KOPT-K1 (cell line): ENCODE measurements around the gene SLC43A3.

Source experiments
- H3K27ac ChIP-seq: fragments of 200-600 bp; sonication (generic); 2 replicates; pipeline ENCODE4 v1.5.1; 2016; ENCODE audit warnings: antibody characterized with exemption, mild to moderate bottlenecking, low read depth, low read length; ENCODE audit not compliant: poor library complexity, severe bottlenecking
- H3K36me3 ChIP-seq: fragments of 200-600 bp; sonication (generic); 2 replicates; pipeline ENCODE4 v1.5.1; 2017; ENCODE audit warnings: antibody characterized with exemption, mild to moderate bottlenecking, low read length, moderate library complexity; ENCODE audit not compliant: insufficient read depth
- H3K9me3 ChIP-seq: fragments of 200-600 bp; sonication (generic); 2 replicates; pipeline ENCODE4 v1.5.1; 2017; ENCODE audit warnings: antibody characterized with exemption, low read length, mild to moderate bottlenecking; ENCODE audit not compliant: insufficient read depth, poor library complexity, severe bottlenecking

SLC43A3 gene

DNA sequence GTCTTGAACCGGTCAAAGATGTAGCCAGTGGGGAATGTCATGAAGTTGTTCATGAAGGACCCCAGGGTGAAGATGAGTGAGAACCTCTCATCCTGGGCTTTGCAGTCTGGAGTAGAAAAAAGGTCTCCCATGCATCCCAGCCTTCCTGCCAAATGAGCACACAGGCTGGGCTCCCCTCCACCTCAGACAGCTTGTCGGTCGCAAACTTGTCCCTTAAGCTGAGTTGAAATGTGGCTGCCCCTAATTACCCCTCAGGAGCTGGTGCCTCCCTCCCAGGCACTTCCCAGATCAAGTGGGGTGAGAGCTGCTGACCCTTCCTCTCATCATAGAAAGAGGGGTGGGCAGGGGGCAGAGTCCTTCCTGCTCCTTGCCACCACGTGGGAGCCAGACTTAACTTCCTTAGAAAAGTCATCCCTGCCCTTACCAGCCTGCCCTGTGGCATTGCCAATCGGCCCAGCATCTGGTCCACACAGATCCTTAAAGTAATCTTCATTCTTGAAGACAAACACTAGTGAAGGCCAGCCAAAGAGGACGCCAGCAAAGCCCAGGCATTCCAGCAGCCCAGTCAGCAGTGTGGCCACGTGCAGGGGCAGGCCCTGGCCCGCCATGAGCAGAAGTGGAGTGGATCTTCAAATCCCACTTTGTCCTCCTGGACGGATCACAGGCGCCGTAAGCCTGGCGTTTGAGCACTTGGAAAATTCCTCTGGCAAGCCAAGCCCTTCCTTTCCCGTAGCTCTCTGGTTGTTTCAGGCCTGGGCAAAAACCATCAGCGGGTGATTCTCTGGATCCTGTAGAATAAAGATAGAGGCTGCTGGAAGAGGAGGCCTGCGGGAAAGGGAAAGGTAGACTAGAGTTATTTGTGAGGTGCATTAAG, 1.1 kb downstream of the SLC43A3 start:
- peaks cover 46% of the 10 kb centered on the region for H3K36me3 ChIP-seq
- H3K27ac ChIP-seq, result peak overlapping the region; percentile 89

DNA sequence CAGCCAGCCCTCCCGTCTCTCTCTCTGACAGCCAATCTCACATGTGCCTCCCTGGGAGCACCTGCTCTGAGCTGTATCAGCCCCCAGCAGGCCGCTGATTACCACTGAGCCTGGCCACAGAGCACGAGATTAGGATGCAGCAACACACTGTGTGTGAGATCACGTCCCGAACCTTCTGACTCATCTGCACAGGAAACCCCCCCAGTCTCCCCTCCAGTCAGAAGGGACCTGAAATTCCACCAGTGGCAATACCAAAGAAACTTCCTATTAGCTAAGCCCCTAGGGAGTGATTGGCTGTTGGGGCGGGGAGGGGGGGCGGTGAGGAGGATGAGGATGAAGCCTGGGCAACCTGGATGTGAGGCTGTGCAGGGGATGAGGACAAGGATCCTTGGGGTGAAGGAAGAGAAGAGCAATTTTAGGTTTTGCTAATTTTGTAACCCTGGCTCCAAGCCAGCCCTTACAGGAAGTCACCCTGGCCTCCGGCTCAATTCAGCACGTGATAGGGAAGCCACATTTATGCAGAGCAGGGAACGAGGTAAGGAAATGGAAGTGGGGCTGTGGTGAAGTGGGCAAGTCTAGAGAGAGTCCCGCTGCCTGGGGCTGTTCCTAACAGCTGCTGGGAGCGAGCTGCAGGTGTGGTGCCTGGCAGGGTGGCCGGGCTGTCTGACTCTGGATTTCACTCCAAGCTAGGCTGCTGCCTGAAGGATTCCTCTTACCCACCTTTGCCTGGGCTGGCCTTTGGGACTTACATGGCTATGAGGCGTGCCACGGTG, 1.9 kb downstream of the SLC43A3 start:
- peak overlapping the region; percentile 89 for H3K27ac ChIP-seq
- no peaks in the 10 kb centered on the region for H3K9me3 ChIP-seq
- peaks cover 54% of the 10 kb centered on the region for H3K36me3 ChIP-seq

More for the DNA sequence above, 1.1 kb downstream of the SLC43A3 start:
- no peaks in the 10 kb centered on the region for H3K9me3 ChIP-seq

DNA sequence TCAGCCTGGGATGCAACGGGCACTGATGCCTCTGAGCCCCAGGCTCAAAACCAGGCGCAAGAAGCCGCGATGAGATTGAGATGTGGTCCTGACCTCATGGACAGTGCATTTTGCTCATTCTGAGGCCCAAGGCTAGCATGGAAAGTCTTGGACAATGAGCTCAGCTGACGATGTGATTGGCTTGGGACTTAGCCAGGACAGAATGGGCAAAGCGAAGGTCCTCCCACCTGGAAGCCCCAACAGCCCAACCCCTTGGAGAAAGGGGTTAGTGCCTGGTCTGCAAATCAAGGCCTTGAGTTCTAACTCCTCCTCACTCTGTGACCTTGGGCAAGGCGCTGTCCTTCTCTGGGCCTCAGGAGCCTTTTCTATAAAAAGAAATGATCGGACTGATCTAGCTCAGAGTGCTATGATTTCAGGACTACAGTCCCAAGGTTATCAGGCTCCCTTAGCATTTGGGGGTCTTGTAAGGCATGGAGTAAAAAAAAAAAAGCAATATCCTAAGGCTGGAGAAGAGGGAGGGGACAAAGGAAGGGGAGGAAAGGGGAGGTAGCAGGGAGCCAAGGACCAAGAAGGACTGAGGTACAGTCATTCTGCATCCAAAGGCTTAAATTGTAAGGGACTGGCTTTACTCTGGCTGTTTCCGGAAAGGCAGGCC, 2.7 kb downstream of the SLC43A3 start:
- H3K36me3 ChIP-seq, result peaks cover 61% of the 10 kb centered on the region
- H3K27ac ChIP-seq, result peak overlapping the region; percentile 89
- no peaks in the 10 kb centered on the region for H3K9me3 ChIP-seq

DNA sequence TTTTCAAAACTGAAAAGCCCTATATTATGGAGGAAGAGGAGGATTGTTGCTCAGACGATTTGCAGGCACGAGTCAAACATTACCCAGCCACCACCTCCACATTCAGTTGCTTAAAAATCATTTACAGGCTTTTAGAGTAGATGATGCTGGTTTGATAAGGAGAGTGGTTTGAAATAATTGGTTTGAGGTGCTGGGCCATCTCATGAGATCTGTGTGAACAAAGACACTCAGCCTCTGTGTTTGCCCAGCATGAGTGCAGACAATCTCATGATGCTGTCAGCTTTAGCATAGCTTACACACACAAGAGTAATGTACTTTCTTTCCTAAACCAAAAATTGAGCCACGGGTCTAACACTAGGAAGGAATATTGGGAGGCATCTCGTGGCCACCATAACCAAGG, 4.3 kb downstream of the SLC43A3 start:
- peaks cover 77% of the 10 kb centered on the region for H3K36me3 ChIP-seq
- H3K9me3 ChIP-seq, result no peaks in the 10 kb centered on the region
- H3K27ac ChIP-seq, result peak overlapping the region; percentile 20

DNA sequence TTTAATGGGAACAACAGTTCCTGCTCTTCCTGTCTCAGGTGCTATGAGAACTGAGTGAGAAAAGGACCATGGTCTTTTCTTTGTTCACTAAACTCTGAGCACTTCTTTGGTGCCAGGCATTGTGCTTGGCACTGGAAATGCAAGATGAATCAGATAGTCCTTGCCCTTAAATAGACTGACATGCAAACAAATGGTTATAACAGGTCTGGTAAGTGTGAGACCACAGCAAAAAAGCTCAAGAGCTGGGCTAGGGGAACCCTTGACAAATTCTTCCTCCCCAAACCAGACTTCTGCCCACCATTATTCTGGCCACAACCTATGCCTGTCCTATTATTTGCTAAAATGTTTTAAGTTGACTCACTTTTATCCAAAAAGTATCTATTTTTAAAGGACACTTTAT, 5.1 kb downstream of the SLC43A3 start:
- H3K27ac ChIP-seq, result no peak overlapping the region
- H3K36me3 ChIP-seq, result peaks cover 86% of the 10 kb centered on the region
- H3K9me3 ChIP-seq, result no peaks in the 10 kb centered on the region

DNA sequence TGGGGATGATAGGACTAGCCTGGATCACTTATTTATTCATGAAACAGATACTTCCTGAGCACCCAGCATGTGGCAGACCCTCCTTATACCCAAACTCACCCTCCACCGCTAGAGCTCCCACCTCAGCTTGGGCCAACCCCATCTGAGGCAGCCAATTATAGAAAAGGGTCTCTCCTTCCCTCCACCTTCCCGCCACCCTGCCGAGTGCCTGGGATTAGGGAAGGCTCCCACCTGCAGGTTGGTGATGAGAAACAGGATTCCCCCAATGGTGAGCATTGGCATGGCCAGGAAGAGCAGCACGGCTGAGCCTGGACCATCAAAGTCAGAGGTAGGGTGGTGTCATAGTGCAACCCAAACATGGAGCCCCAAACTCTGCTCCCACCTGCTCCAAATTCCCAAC, 5.9 kb downstream of the SLC43A3 start:
- Histone ChIP-seq H3K9me3 (no peaks in the 10 kb centered on the region), H3K27ac (no peak overlapping the region), H3K36me3 (peaks cover 92% of the 10 kb centered on the region)

DNA sequence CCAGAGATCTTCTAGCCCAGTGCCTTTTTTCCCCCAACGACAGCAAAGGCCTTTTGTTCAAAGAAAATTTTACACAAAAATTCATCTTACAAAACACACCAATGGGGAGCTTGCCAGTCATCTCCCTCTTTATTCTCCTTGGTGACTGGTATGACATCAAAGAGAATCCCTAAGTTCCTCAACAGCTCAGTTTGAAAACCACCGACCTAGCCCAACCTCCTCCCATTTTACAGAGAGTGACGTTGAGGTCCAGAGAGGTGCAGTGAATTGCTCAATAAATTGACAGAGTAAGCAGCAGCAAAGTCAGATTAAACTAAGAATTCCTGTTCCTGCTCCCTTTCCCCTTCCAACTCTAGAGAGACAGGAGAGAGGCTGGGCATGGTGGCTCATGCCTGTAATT, 7.8 kb downstream of the SLC43A3 start:
- H3K27ac ChIP-seq, result no peak overlapping the region
- H3K36me3 ChIP-seq, result peaks cover 100% of the 10 kb centered on the region

DNA sequence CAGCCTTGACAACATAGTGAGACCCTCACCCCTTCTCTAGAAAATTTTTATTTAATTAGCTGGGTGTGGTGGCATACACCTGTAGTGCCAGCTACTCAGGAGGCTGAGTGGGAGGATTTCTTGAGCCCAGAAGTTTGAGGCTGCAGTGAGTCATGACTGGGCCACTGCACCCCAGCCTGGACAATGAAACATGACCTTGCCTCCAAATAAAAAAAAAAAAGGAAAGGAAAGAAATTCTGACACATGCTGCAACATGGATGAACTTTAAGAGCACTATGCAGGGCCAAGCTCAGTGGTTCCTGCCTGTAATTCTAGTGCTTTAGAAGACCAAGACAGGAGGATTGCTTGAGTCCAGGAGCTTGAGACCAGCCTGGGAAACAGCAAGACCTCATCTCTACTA, 8.8 kb downstream of the SLC43A3 start:
- H3K36me3 ChIP-seq, result peaks cover 100% of the 10 kb centered on the region
- no peaks in the 10 kb centered on the region for H3K9me3 ChIP-seq

More for the DNA sequence above, 7.8 kb downstream of the SLC43A3 start:
- H3K9me3 ChIP-seq, result no peaks in the 10 kb centered on the region

DNA sequence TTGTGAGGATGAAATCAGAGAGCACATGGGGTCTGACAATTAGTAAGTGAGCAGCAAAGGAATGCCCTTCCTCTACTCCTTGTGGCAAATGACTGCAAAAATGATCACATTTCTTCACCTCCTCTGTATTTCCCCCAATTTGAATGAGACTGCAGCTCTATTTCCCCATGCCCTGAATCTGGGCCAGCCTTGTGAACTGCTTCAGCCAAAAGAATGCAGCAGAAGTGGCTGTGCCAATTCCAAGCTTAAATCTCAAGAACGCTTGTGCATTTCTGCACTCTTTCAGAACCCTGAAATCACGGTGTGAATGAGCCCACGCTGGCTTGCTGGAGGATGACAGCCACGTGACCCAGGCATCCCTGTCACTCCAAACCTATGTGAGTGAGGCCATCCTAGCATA, 9.9 kb downstream of the SLC43A3 start:
- no peak overlapping the region for H3K27ac ChIP-seq

More for the DNA sequence above, 8.8 kb downstream of the SLC43A3 start:
- H3K27ac ChIP-seq, result no peak overlapping the region

DNA sequence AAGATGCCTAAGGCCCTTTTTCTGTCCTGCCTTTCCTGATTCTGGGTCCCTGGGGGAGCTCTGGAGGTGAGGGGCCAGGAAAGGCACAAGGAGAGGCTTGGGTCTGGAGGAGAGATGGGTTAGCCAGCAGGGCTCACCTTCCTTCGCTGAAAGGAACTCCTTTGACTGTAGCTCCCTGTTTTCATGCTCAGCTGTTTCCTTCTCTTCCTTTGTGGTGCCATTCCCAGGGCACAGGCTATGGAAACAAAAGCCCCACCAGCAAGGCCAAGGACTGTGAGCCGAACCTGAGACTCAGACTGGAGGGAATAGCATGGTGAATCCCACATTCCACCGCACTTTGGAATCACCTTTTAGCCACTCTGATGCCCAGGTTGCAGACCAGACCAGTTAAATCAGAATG, 10.5 kb downstream of the SLC43A3 start:
- Histone ChIP-seq H3K9me3 (no peaks in the 10 kb centered on the region), H3K27ac (no peak overlapping the region), H3K36me3 (peaks cover 100% of the 10 kb centered on the region)

More for the DNA sequence above, 9.9 kb downstream of the SLC43A3 start:
- no peaks in the 10 kb centered on the region for H3K9me3 ChIP-seq
- H3K36me3 ChIP-seq, result peaks cover 100% of the 10 kb centered on the region

DNA sequence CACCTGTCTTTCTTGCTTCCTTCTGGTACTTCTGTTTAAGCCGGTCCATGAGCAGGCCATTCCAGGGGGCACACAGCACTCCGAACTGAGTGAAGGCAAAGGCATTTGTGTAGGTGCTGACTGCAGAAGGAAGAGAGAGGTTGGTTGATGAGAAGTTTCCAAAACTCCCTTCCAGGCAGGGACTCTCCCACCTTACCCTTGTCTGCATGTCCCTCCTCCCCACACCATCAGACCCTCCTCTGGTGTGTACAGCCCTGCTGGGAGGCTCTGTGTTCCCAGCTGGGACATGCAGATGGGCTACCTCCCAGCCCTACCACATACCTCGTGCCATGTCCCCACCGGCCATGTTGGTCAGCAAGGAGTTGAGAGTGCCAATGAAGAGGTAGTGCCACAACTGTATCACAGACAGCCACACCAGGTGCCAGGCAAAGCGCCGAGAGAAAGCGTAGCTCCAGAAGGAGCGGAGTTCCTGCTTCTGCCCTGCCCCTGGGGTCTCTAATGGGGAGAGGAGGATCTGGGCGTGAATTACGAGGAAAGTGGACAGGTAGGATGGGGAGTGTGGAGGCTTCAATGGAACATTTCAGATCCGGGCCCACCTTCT, 12.2 kb downstream of the SLC43A3 start:
- Histone ChIP-seq H3K27ac (no peak overlapping the region), H3K9me3 (no peaks in the 10 kb centered on the region), H3K36me3 (peaks cover 100% of the 10 kb centered on the region)

DNA sequence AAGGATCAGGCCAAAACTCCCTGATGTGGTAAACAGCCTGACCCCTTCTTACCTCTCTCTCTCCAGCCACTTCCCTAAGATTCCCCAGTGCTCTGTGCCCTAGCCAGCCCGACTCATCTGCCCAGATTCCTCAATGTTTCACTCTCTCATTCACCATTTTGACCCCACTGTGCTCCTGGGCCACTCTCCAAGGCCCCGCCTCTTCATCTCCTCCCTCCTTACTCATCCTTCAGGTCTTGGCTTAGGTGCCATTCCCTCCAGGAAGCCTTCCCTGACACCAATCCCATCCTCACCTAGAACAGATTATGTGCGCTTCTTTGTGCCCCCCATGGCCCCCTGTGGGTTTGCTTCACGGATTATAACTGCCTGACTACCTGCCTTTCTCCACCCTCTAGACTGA, 13.2 kb downstream of the SLC43A3 start:
- Histone ChIP-seq H3K9me3 (no peaks in the 10 kb centered on the region), H3K36me3 (peaks cover 100% of the 10 kb centered on the region), H3K27ac (no peak overlapping the region)

DNA sequence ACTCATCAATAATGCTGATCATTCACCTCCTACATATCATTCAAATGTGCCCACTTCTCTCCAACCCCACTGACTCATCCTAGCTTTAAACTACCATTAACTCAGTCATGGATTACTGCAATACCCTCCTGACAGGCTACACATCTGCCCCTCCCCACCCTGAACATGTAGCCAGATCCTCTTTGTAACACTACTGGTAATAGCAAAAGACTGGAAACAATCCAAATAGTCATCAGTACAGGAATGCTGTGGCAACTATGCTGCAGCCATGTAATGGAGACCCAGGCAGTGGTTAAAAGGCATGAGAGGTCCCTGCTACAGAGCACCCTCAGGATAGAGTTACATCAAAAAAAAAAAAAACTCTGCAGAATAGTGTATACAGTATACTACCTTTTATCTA, 16.6 kb downstream of the SLC43A3 start:
- H3K27ac ChIP-seq, result no peak overlapping the region
- no peaks in the 10 kb centered on the region for H3K9me3 ChIP-seq
- peaks cover 100% of the 10 kb centered on the region for H3K36me3 ChIP-seq

DNA sequence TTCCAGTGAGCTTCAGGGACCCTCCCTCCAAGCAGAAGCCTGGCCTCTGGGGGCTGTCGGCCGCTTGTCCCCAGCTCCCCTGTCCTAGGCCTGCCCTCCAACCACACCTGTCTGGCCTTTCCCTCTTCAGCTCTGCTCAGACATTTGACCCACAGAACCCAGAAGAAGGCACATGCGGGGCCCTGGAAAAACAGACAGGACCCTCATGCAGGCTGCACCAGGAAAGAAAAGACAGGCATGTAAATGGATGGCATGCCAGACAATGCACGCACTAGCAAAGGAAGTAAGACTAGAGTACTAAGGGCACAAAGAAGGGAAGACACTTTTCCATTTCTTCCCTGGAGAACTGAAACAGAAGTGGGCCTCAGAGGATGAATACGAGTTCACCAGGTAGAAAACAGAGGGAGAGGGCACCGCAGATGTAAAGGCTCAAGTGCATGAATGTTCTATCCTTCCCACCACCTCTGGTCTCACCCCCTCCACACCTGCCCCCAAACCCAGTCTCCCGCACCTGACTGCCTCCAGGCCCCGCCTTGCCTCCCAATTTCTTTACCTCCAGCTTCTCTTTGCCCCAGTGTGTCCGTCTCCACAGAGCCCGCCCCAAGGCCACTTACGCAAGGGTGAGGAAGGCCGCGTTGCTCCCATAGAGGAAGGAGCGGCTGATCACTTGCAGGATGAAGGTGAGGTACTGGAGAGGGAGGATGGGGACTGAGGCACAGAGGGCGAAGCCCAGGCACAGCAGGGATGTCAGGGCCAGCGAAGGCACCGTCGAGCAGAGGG, 17.4 kb downstream of the SLC43A3 start:
- H3K36me3 ChIP-seq, result peaks cover 99% of the 10 kb centered on the region
- H3K9me3 ChIP-seq, result no peaks in the 10 kb centered on the region
- H3K27ac ChIP-seq, result no peak overlapping the region
